K562 (cell line): ENCODE data around the gene SERPIND1. TPM values are rescaled to one million over a fixed set of nuclear protein-coding genes. Genes with fewer than 3 reads are reported as not detected.

Source experiments
- ATAC-seq: fragments of 200-7000 bp; cut with Tn5 transposase; 3 replicates; pipeline ENCODE4 v1.9.1; 2020; ENCODE audit warnings: moderate library complexity
- Bru-seq: library from RNA; stranded (reverse); fragments of 400-500 nt; gene quantifications from one replicate; lab custom pipeline; 2021; lab: Mats Ljungman, UMichigan
- BruChase-seq, 2 experiments: library from RNA; stranded (reverse); fragments of 400-500 nt; gene quantifications; one replicate each; lab custom pipeline; 2021; lab: Mats Ljungman, UMichigan
- BruUV-seq: library from RNA; stranded (reverse); fragments of 400-500 nt; replicated peaks from 2 replicates; lab custom pipeline; 2021; lab: Mats Ljungman, UMichigan
- CTCF ChIA-PET: fragments of 300-600 bp; formaldehyde crosslinking; extraction: SDS; loops from one replicate; lab custom pipeline; 2021; ENCODE audit warnings: low intra/inter-chr PET ratio; lab: Yijun Ruan, JAX
- POLR2A ChIA-PET: fragments of 300-600, 350-650 bp; sonication (Branson Sonifier 250); formaldehyde crosslinking; extraction: SDS; loops from one replicate; lab custom pipeline; 2021; ENCODE audit warnings: antibody characterized with exemption, inconsistent platforms; lab: Yijun Ruan, JAX
- DNase-seq, 4 experiments: peaks; one replicate each; pipeline versions ENCODE4 v3.0.0 to v3.0.0-alpha.2; 2011 to 2018; ENCODE audit warnings: low spot score in 3 of 4, mixed read lengths in 3 of 4; ENCODE audit errors: extremely low read depth in 1 of 4
- FAIRE-seq: peaks from 2 replicates; lab custom pipeline; 2011; peaks lifted over from hg19 to GRCh38; lab: Jason Lieb, UNC
- H2AFZ ChIP-seq: 2 replicates; pipeline ENCODE4 v1.6.0; 2011; ENCODE audit warnings: low read depth, low read length, control low read depth, inconsistent platforms
- H3K27ac ChIP-seq: fragments of 200-600 bp; 3 replicates; pipeline ENCODE4 v1.8.0; 2011; ENCODE audit warnings: low read depth, mild to moderate bottlenecking, control low read depth, inconsistent platforms, low read length, moderate library complexity, mixed read lengths; ENCODE audit errors: extremely low read depth
- H3K27me3 ChIP-seq, 2 experiments: fragments of 300-600 bp in 1 of 2; 2 replicates in 1 of 2; 3 replicates in 1 of 2; pipeline versions ENCODE4 v1.6.0 to v1.8.0; 2011; ENCODE audit warnings: inconsistent platforms in 2 of 2, low read length in 2 of 2, mild to moderate bottlenecking in 1 of 2, mixed read lengths in 1 of 2, moderate library complexity in 1 of 2; ENCODE audit not compliant: control insufficient read depth in 2 of 2, insufficient read depth in 2 of 2
- H3K36me3 ChIP-seq: fragments of 300-600 bp; 3 replicates; pipeline ENCODE4 v1.8.0; 2011; ENCODE audit warnings: mild to moderate bottlenecking, low read length, inconsistent platforms; ENCODE audit not compliant: control insufficient read depth, insufficient read depth
- H3K4me1 ChIP-seq, 2 experiments: fragments of 200-600 bp in 1 of 2; replicated peaks in 1 of 2; 2 replicates in 1 of 2; 3 replicates in 1 of 2; pipeline versions ENCODE4 v1.5.1 to v1.8.0; 2011; ENCODE audit warnings: inconsistent platforms in 2 of 2, low read length in 2 of 2, mild to moderate bottlenecking in 1 of 2, mixed read lengths in 1 of 2, moderate library complexity in 1 of 2; ENCODE audit not compliant: control insufficient read depth in 2 of 2, insufficient read depth in 2 of 2
- H3K4me2 ChIP-seq: 2 replicates; pipeline ENCODE4 v1.6.1; 2011; ENCODE audit warnings: low read length, control low read depth, inconsistent platforms, mixed read lengths; ENCODE audit not compliant: insufficient read depth
- H3K4me3 ChIP-seq: fragments of 200-600 bp; sonication (generic), shearing (Covaris generic); 2 replicates; pipeline ENCODE4 v1.5.1; 2016; ENCODE audit warnings: control low read depth, inconsistent platforms
- H3K79me2 ChIP-seq: fragments of 200-600 bp; 3 replicates; pipeline ENCODE4 v1.8.0; 2011; ENCODE audit warnings: low read length, inconsistent platforms; ENCODE audit not compliant: control insufficient read depth, insufficient read depth
- H3K9ac ChIP-seq, 2 experiments: 2 replicates each; pipeline versions ENCODE4 v1.6.0 to v1.6.1; 2011; ENCODE audit warnings: low read depth in 2 of 2, low read length in 2 of 2, control low read depth in 1 of 2, inconsistent platforms in 1 of 2, mild to moderate bottlenecking in 1 of 2, mixed read lengths in 1 of 2; ENCODE audit not compliant: insufficient read depth in 1 of 2
- H3K9me1 ChIP-seq: one replicate; pipeline ENCODE4 v1.6.0; 2011; ENCODE audit warnings: inconsistent platforms, mild to moderate bottlenecking, low read length, moderate library complexity; ENCODE audit not compliant: control insufficient read depth, insufficient read depth
- H3K9me3 ChIP-seq: replicated peaks from 2 replicates; pipeline ENCODE4 v1.5.1; 2011; ENCODE audit warnings: low read depth, low read length, inconsistent platforms; ENCODE audit not compliant: control insufficient read depth, insufficient read depth
- H4K20me1 ChIP-seq: replicated peaks from 2 replicates; pipeline ENCODE4 v1.6.1; 2011; ENCODE audit warnings: low read length, inconsistent platforms, mixed read lengths; ENCODE audit not compliant: control insufficient read depth, insufficient read depth
- E2F4 ChIP-seq: sonication (generic); formaldehyde crosslinking; IDR thresholded peaks from 2 replicates; pipeline ENCODE4 v1.8.0; 2022; ENCODE audit warnings: mild to moderate bottlenecking, low read depth, missing genetic modification reagents
- E2F5 ChIP-seq: sonication (generic); formaldehyde crosslinking; IDR thresholded peaks from 2 replicates; pipeline ENCODE4 v1.8.0; 2022; ENCODE audit warnings: mild to moderate bottlenecking, missing genetic modification reagents
- FOS ChIP-seq: IDR thresholded peaks from 3 replicates; pipeline ENCODE4 v1.6.1; 2011; ENCODE audit not compliant: insufficient read length; ENCODE audit errors: extremely low read depth
- MAFG ChIP-seq: fragments of 450-650 bp; conservative IDR thresholded peaks from 2 replicates; pipeline ENCODE4 v1.6.1; 2016; ENCODE audit warnings: missing genetic modification characterization, missing compliant biosample characterization
- NR3C1 ChIP-seq: sonication (generic); formaldehyde crosslinking; IDR thresholded peaks from 2 replicates; pipeline ENCODE4 v1.8.1; 2022; ENCODE audit warnings: missing genetic modification reagents
- THAP12 ChIP-seq: fragments of 250-450 bp; sonication (Bioruptor Pico); IDR thresholded peaks from 2 replicates; pipeline ENCODE4 v1.9.0; 2021; ENCODE audit warnings: mild to moderate bottlenecking, inconsistent platforms
- ZFP91 ChIP-seq: sonication (generic); formaldehyde crosslinking; IDR thresholded peaks from 2 replicates; pipeline ENCODE4 v1.8.0; 2022; ENCODE audit warnings: mild to moderate bottlenecking, missing genetic modification reagents
- WGBS: fragments of 100-300 bp; shearing (Covaris generic); methylation state at CpG from one replicate; pipeline ENCODE4 v1.1.6; 2016; ENCODE audit warnings: low coverage, mixed read lengths; ENCODE audit not compliant: insufficient coverage; ENCODE audit errors: missing lambda C conversion rate; 5-methylcytosine and 5-hydroxymethylcytosine counted together
- in situ Hi-C: fragments of 300-500 bp; cut with MboI; formaldehyde crosslinking; loops from 4 replicates; pipeline ENCODE4 v1.15.0; 2018; ENCODE audit warnings: inconsistent platforms, mixed read lengths
- intact Hi-C: fragments of 100-400 bp; cut with micrococcal nuclease; formaldehyde crosslinking; loops from 2 replicates; pipeline ENCODE4 v1.14.2; 2022
- long read RNA-seq, 3 experiments: library from polyadenylated mRNA in 2 of 3; library from RNA in 1 of 3; unstranded in 2 of 3; stranded (forward) in 1 of 3; transcript quantifications; one replicate each; pipeline ENCODE4 v2.0.0, GENCODE V29; 2019 to 2022
- polyA minus RNA-seq, 3 experiments: library from RNA; depleted of rRNA, polyadenylated mRNA; stranded (reverse); fragments of >200 nt; gene quantifications; 2 replicates each; pipeline ENCODE4 v1.2.3, GENCODE V29; 2011
- polyA plus RNA-seq, 8 experiments: library from polyadenylated mRNA; depleted of rRNA in 4 of 8; stranded (reverse) in 5 of 8; unstranded in 3 of 8; fragments of >200 nt; fragmentation: Nextera tagmentation in 2 of 8; fragmentation: Illumina TruSeq in 1 of 8; extraction: Ambion mirVana in 2 of 8; extraction: Trizol in 1 of 8; gene quantifications; 2 replicates each; pipeline versions ENCODE4 v1.2.1 to v1.2.3, GENCODE V29; 2011 to 2014; ENCODE audit warnings: inconsistent platforms in 1 of 8, missing spikeins in 1 of 8
- total RNA-seq, 7 experiments: library from RNA; depleted of rRNA in 6 of 7; stranded (reverse); fragments of >200 nt in 6 of 7; fragmentation: Illumina TruSeq in 2 of 7; extraction: Trizol in 2 of 7; gene quantifications; 2 replicates each; pipeline versions ENCODE4 v1.2.1 to v1.2.3, GENCODE V29; 2011 to 2021; ENCODE audit warnings: low replicate concordance in 1 of 7

SERPIND1 gene
- total RNA-seq (2011; cell fraction: chromatin; rRNA removed; ENCODE audit: low replicate concordance), result not detected in 2 replicates
- not detected in 2 replicates for total RNA-seq (2011; cell fraction: nucleolus; rRNA removed)
- total RNA-seq (2011; cell fraction: nucleoplasm; rRNA removed), result not detected in 2 replicates
- total RNA-seq (2014; rRNA removed), result not detected in 2 replicates
- not detected in 2 replicates for total RNA-seq (2014; rRNA removed; fragmentation: Illumina TruSeq; extraction: Trizol)
- not detected in 2 replicates for total RNA-seq (2015; rRNA removed; fragmentation: Illumina TruSeq; extraction: Trizol)
- 0.09 and 0.22 TPM in 2 replicates for total RNA-seq (2021)
- polyA plus RNA-seq (2011; rRNA removed), result not detected in 2 replicates
- polyA plus RNA-seq (2011; cell fraction: cytosol; rRNA removed), result not detected in 2 replicates
- polyA plus RNA-seq (2011; cell fraction: nucleus; rRNA removed), result not detected in 2 replicates
- polyA plus RNA-seq (2012), result 0.11 and 0.16 TPM in 2 replicates
- not detected in 2 replicates for polyA plus RNA-seq (2014; fragmentation: Illumina TruSeq; extraction: Trizol)
- under 1 TPM; 0.04 to 0.11 TPM for polyA plus RNA-seq (2014; fragmentation: Nextera tagmentation; extraction: Ambion mirVana)
- not detected in 2 replicates for polyA plus RNA-seq (2014; rRNA removed)
- not detected in 2 replicates for polyA minus RNA-seq (2011; rRNA and poly(A)+ RNA removed)
- polyA minus RNA-seq (2011; cell fraction: cytosol; rRNA and poly(A)+ RNA removed), result 1.0 TPM in 1 of 2 replicates, not detected in the other
- not detected in 2 replicates for polyA minus RNA-seq (2011; cell fraction: nucleus; rRNA and poly(A)+ RNA removed)
- Bru-seq, nascent RNA, result percentile 2 among the genes with signal in this experiment
- percentile 7 among the genes with signal in this experiment for BruChase-seq, experiment 1, labeled RNA remaining after a 2-hour chase
- percentile 16 among the genes with signal in this experiment for BruChase-seq, experiment 2, labeled RNA remaining after a 6-hour chase
- long read RNA-seq, experiment 1, partial matches to known transcripts, result 0 of 6 reads
- long read RNA-seq, experiment 1, other reads (novel, unspliced or antisense), result 6 of 6 reads
- long read RNA-seq, experiment 2, result 0 reads
- long read RNA-seq, experiment 3, result 0 reads

- H3K79me2 ChIP-seq, result no peaks in the 10 kb centered on the region
- H3K9me1 ChIP-seq, result peaks cover 8% of the 10 kb centered on the region
- intact Hi-C loops, result no loop called here
- WGBS, result 81% methylated on average over 4 of the region's 4 CpGs
- no peak within 1 kb of the TSS for H3K4me3 ChIP-seq
- no peak within 1 kb of the TSS for H2AFZ ChIP-seq
- in situ Hi-C loops, result no loop called here
- no peak for ATAC-seq
- 0 out of 2 replicates have a peak, but pooled peaks have one; percentile 20 for TF ChIP-seq ZFP91 (CRISPR knock-in tag)
- TF ChIP-seq FOS, result no peak
- 0 out of 2 replicates have a peak, but pooled peaks have one; percentile 9 for TF ChIP-seq MAFG (tag)
- no peak for TF ChIP-seq NR3C1 (CRISPR knock-in tag)
- TF ChIP-seq THAP12 (CRISPR knock-in tag), result peak; percentile 61
- TF ChIP-seq E2F5 (CRISPR knock-in tag), result 0 out of 2 replicates have a peak, but pooled peaks have one; percentile 57
- TF ChIP-seq E2F4, result 0 out of 2 replicates have a peak, but pooled peaks have one; percentile 32
- DNase-seq, result no peak
- FAIRE-seq, result no peak
- no peak within 1 kb of the TSS for H3K4me2 ChIP-seq
- ChIA-PET POLR2A (interaction anchor here (0.6 to 4.8 kb wide), 12 partner anchors 9 to 1054 kb away, joined by 3 to 24 read pairs (median 6); no protein-coding TSS in a partner anchor), CTCF (no interaction called here)
- H3K4me1 ChIP-seq, result peaks cover 23 to 28% of the 10 kb centered on the region in 2 experiments
- H3K9ac ChIP-seq, result peak within 1 kb of the TSS in 1 of 2 experiments; percentile 7; a peak in 1 of 4 replicates
- H4K20me1 ChIP-seq, result peaks cover 39% of the 10 kb centered on the region
- no peaks in the 10 kb centered on the region for H3K27me3 ChIP-seq
- H3K27ac ChIP-seq, result no peak within 1 kb of the TSS
- no TSS peak for BruUV-seq
- H3K9me3 ChIP-seq, result no peaks in the 10 kb centered on the region
- H3K36me3 ChIP-seq, result peaks cover 10% of the 10 kb centered on the region
Measured at GRCh38 chr22:20773793-20774212, at the start of gene SERPIND1. TSS of gene SERPIND1 (plus strand) at chr22:20774113. CDS start at chr22:20779313, 5,200 bp downstream.
